ENCODE data around the gene GPSM1.

- no peak for TF ChIP-seq ZNF532 (CRISPR knock-in tag; IDR thresholded peaks at IDR 0.05; ENCODE audit: borderline replicate concordance)
- no peak for TF ChIP-seq CTCF (IDR thresholded peaks at IDR 0.05)
- no peak for TF ChIP-seq ZBTB21 (CRISPR knock-in tag; IDR thresholded peaks at IDR 0.05; ENCODE audit: borderline replicate concordance)
- TF ChIP-seq NFATC4 (CRISPR knock-in tag; IDR thresholded peaks at IDR 0.05): no peak; the same call in 1 of the 2 replicates
- no peak for TF ChIP-seq SP1 (CRISPR knock-in tag; conservative IDR thresholded peaks at IDR 0.05)
- TF ChIP-seq ATF1 (CRISPR knock-in tag; IDR thresholded peaks at IDR 0.05): no peak
- no peak for TF ChIP-seq STAT6 (CRISPR knock-in tag; conservative IDR thresholded peaks at IDR 0.05; ENCODE audit: low read depth)
Measured at GRCh38 chr9:136309806-136310220, 17.5 kb upstream of the GPSM1 start.

All from WTC11 (cell line).